Measurements from ENCODE around the gene ZNF385B.

DNA sequence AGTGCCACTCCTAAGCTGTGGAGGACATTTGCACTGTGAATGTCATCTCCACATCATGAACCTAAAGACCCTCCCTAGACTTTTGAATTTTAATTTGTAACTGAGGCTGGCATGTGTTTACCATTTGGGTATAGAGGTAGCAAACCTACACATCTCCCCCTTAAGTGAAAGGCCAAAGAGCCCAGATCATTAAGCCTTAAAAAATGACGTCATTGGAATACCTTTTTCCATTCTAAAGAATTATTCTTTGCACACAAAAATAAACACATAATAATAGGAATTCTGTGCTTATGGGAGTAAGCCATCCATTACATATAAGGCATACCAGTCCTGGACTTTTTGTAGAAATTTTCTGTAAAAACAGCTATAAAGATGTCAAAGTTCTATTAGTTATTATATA, 38.9 kb downstream of the ZNF385B start:
- TF ChIP-seq, protein P1, sequence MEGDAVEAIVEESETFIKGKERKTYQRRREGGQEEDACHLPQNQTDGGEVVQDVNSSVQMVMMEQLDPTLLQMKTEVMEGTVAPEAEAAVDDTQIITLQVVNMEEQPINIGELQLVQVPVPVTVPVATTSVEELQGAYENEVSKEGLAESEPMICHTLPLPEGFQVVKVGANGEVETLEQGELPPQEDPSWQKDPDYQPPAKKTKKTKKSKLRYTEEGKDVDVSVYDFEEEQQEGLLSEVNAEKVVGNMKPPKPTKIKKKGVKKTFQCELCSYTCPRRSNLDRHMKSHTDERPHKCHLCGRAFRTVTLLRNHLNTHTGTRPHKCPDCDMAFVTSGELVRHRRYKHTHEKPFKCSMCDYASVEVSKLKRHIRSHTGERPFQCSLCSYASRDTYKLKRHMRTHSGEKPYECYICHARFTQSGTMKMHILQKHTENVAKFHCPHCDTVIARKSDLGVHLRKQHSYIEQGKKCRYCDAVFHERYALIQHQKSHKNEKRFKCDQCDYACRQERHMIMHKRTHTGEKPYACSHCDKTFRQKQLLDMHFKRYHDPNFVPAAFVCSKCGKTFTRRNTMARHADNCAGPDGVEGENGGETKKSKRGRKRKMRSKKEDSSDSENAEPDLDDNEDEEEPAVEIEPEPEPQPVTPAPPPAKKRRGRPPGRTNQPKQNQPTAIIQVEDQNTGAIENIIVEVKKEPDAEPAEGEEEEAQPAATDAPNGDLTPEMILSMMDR (IDR thresholded peaks at IDR 0.05): no peak
- no peak for TF ChIP-seq POLR2A (IDR thresholded peaks at IDR 0.05)

All from heart left ventricle (tissue), 13 donors.